Peyer's patch (tissue), 4 donors: Measurements from ENCODE around the gene RAB40A. TPM values are rescaled to one million over a fixed set of nuclear protein-coding genes. Genes with fewer than 3 reads are reported as not detected.
"Not testable (repeated sequence)": the region's sequence is repeated elsewhere in the genome, so short reads cannot be mapped to it uniquely, and the experiment has no call there.

Experiments
- DNase-seq, 3 donors: peaks; one replicate each; pipeline ENCODE4 v3.0.0-alpha.2; 2017 to 2019
- H3K27ac ChIP-seq, 4 donors: fragments of 200-600 bp; sonication (generic); one replicate each; pipeline ENCODE4 v1.5.1; 2016 to 2019
- H3K27me3 ChIP-seq, 2 donors: fragments of 200-600 bp; sonication (generic); one replicate each; pipeline ENCODE4 v1.5.1; 2019
- H3K36me3 ChIP-seq, 3 donors: fragments of 200-600 bp; sonication (generic); one replicate each; pipeline ENCODE4 v1.5.1; 2016 to 2019
- H3K4me1 ChIP-seq, 4 donors: fragments of 200-600 bp; sonication (generic); one replicate each; pipeline ENCODE4 v1.5.1; 2016 to 2019
- H3K4me3 ChIP-seq, 4 donors: fragments of 200-600 bp; sonication (generic); 1 replicate in 3 of 4; 2 replicates in 1 of 4; pipeline ENCODE4 v1.5.1; 2016 to 2019; ENCODE audit warnings: mild to moderate bottlenecking in 1 of 4
- H3K9me3 ChIP-seq, 4 donors: fragments of 200-600 bp; sonication (generic); one replicate each; pipeline ENCODE4 v1.5.1; 2016 to 2019; ENCODE audit warnings: mild to moderate bottlenecking in 1 of 4
- CTCF ChIP-seq, 6 experiments: fragments of 450-650 bp in 4 of 6; fragments of 200-600 bp in 2 of 6; sonication (generic) in 1 of 6; IDR thresholded peaks; one replicate each; pipeline ENCODE4 v1.5.1; 2017 to 2019; ENCODE audit warnings: antibody characterized with exemption in 6 of 6, mild to moderate bottlenecking in 3 of 6, moderate library complexity in 1 of 6
- POLR2A ChIP-seq, 2 donors: fragments of 450-650 bp; IDR thresholded peaks; one replicate each; pipeline ENCODE4 v1.5.1; 2017; ENCODE audit warnings: antibody characterized with exemption in 2 of 2, mild to moderate bottlenecking in 2 of 2, moderate library complexity in 2 of 2
- total RNA-seq, 4 donors: library from RNA; depleted of rRNA; stranded (reverse); fragments of >200 nt; gene quantifications; one replicate each; pipeline ENCODE4 v1.1.0, GENCODE V29; 2016

The RAB40A gene
- total RNA-seq, 4 donors from 2014 or later, result 0.70 TPM; not detected in 3

GRCh38 chrX:103489733-103490132 is 29.6 kb downstream of the RAB40A start:
- H3K4me3 ChIP-seq, H3K27ac ChIP-seq, H3K36me3 ChIP-seq, H3K9me3 ChIP-seq, H3K4me1 ChIP-seq, H3K27me3 ChIP-seq: not testable (repeated sequence)
- peak; percentile 37 to 64 (median 44) for DNase-seq
- TF ChIP-seq CTCF (IDR thresholded peaks at IDR 0.05), result peak in 4 of 6 experiments; percentile 27 to 44 (median 35)

GRCh38 chrX:103488794-103489193 is 30.5 kb downstream of the RAB40A start:
- Histone ChIP-seq H3K4me3 (no peak overlapping the region), H3K36me3 (no peaks in the 10 kb centered on the region), H3K27ac (no peak overlapping the region), H3K27me3 (no peaks in the 10 kb centered on the region), H3K4me1 (no peaks in the 10 kb centered on the region), H3K9me3 (no peaks in the 10 kb centered on the region)
- DNase-seq, result no peak
- no peak for TF ChIP-seq POLR2A (IDR thresholded peaks at IDR 0.05)

GRCh38 chrX:103488332-103488731 is 31.0 kb downstream of the RAB40A start:
- H3K4me1 ChIP-seq, result no peaks in the 10 kb centered on the region
- DNase-seq, result no peak
- no peaks in the 10 kb centered on the region for H3K9me3 ChIP-seq
- H3K27me3 ChIP-seq, result no peaks in the 10 kb centered on the region
- H3K36me3 ChIP-seq, result no peaks in the 10 kb centered on the region
- H3K27ac ChIP-seq, result no peak overlapping the region
- no peak overlapping the region for H3K4me3 ChIP-seq
- no peak for TF ChIP-seq POLR2A (IDR thresholded peaks at IDR 0.05)
- TF ChIP-seq CTCF (IDR thresholded peaks at IDR 0.05), result peak in 1 of 6 experiments; percentile 22

DNA sequence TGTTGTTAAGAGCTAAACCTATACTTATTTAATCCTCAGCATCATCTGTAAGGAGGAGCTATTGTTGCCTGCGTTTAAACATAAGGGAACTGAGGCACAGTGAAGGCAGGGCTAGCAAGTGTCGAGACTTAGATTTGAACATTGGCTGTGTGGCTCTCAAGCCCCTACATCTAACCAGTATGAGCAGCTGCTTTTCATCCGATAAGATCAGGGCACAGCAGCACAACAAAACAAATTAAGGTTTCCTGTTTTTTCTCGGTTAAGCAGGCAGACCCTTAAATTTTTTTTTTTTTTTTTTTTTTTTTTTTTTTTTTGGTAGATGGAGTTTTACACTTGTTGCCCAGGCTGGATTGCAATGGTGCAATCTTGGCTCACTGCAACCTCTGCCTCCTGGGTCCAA is 35.6 kb downstream of the RAB40A start:
- H3K27me3 ChIP-seq, result no peaks in the 10 kb centered on the region
- no peaks in the 10 kb centered on the region for H3K9me3 ChIP-seq
- no peaks in the 10 kb centered on the region for H3K4me1 ChIP-seq
- H3K36me3 ChIP-seq, result no peaks in the 10 kb centered on the region
- no peak for TF ChIP-seq CTCF (IDR thresholded peaks at IDR 0.05)
- no peak for TF ChIP-seq POLR2A (IDR thresholded peaks at IDR 0.05)
- no peak for DNase-seq
- no peak overlapping the region for H3K27ac ChIP-seq
- no peak overlapping the region for H3K4me3 ChIP-seq

DNA sequence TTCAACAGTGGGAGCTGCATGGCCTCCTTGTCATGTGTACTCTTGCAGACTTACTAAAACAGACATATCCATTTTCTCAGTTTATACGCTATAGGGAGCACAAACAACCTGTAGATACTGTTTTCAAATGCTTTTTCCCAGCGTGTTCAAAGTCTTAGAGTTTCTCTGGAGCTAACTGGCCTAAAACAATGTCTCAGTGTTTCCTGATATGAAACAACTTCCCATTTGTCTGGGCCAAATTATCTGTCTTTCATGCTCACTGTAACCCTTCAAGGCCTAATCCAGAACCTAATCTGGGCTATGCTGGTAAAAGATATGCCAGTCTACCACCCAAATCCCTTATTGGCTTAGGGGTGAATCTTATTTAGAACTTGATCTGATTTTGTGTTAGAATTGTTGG is 38.8 kb downstream of the RAB40A start:
- no peak for TF ChIP-seq POLR2A (IDR thresholded peaks at IDR 0.05)
- H3K27me3 ChIP-seq, result no peaks in the 10 kb centered on the region
- no peak for DNase-seq
- H3K27ac ChIP-seq, result no peak overlapping the region
- no peaks in the 10 kb centered on the region for H3K36me3 ChIP-seq
- H3K4me3 ChIP-seq, result no peak overlapping the region
- no peaks in the 10 kb centered on the region for H3K4me1 ChIP-seq
- no peaks in the 10 kb centered on the region for H3K9me3 ChIP-seq

- TF ChIP-seq CTCF (IDR thresholded peaks at IDR 0.05) (no peak), POLR2A (IDR thresholded peaks at IDR 0.05) (no peak)
- no peaks in the 10 kb centered on the region for H3K36me3 ChIP-seq
- H3K27ac ChIP-seq, result no peak overlapping the region
- no peaks in the 10 kb centered on the region for H3K9me3 ChIP-seq
- H3K27me3 ChIP-seq, result no peaks in the 10 kb centered on the region
- no peak for DNase-seq
- H3K4me3 ChIP-seq, result no peak overlapping the region
- no peaks in the 10 kb centered on the region for H3K4me1 ChIP-seq
These were observed 41.8 kb downstream of the RAB40A start for GRCh38 chrX:103477496-103477895.

DNA sequence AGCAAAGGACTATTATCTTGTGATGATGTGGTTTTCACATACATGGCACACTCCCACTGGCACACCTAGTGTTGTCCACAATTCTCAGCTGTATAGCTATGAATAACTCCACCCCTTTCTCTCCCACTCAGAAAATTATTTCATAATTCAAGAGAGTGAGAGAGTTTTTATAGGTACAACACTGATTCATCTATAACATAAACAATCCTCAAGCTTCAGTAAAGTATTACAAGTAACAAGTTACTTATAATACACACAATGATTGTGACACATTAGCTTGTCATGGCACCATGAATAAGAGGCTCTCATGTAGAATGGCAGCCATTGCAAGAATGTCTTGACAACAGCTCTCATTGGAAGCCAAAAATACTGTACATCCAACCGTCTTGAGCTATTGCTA is 43.9 kb downstream of the RAB40A start:
- no peaks in the 10 kb centered on the region for H3K27me3 ChIP-seq
- no peak for TF ChIP-seq POLR2A (IDR thresholded peaks at IDR 0.05)
- TF ChIP-seq CTCF (IDR thresholded peaks at IDR 0.05), result no peak
- no peak for DNase-seq
- no peaks in the 10 kb centered on the region for H3K9me3 ChIP-seq
- H3K4me1 ChIP-seq, result no peaks in the 10 kb centered on the region
- H3K4me3 ChIP-seq, result no peak overlapping the region
- H3K27ac ChIP-seq, result no peak overlapping the region
- H3K36me3 ChIP-seq, result no peaks in the 10 kb centered on the region

- H3K27ac ChIP-seq, DNase-seq, H3K36me3 ChIP-seq, H3K4me3 ChIP-seq, H3K9me3 ChIP-seq, H3K27me3 ChIP-seq, H3K4me1 ChIP-seq: not testable (repeated sequence)
These were observed 49.3 kb downstream of the RAB40A start for GRCh38 chrX:103469977-103470376.
